Measurements from ENCODE around the gene EIF2S1. TPM values are rescaled to one million over a fixed set of nuclear protein-coding genes. Genes with fewer than 3 reads are reported as not detected.

Gene EIF2S1
- total RNA-seq, 1 donor from 2014 or later, result 230 TPM

GRCh38 chr14:67420102-67420739 lies 60.1 kb downstream of the EIF2S1 start:
- no peak overlapping the region for H3K4me3 Mint-ChIP-seq (ENCODE audit: low read depth)
- no peak overlapping the region for H3K27ac Mint-ChIP-seq
- H3K4me1 Mint-ChIP-seq (ENCODE audit: low read depth), result no peaks in the 10 kb centered on the region
- peak; percentile 19 for DNase-seq (ENCODE audit: low spot score)
- H3K9me3 Mint-ChIP-seq, result no peaks in the 10 kb centered on the region
- H3K27me3 Mint-ChIP-seq (ENCODE audit: low read depth), result peaks cover 16% of the 10 kb centered on the region
- intact Hi-C loops (cut with micrococcal nuclease), result no loop called here
- no peaks in the 10 kb centered on the region for H3K36me3 Mint-ChIP-seq (ENCODE audit: low read depth)

- intact Hi-C loops (cut with micrococcal nuclease), result no loop called here
- H3K9me3 Mint-ChIP-seq, result no peaks in the 10 kb centered on the region
- H3K4me3 Mint-ChIP-seq (ENCODE audit: low read depth), result no peak overlapping the region
- H3K4me1 Mint-ChIP-seq (ENCODE audit: low read depth), result no peaks in the 10 kb centered on the region
- DNase-seq (ENCODE audit: low spot score), result no peak
- H3K36me3 Mint-ChIP-seq (ENCODE audit: low read depth), result no peaks in the 10 kb centered on the region
- H3K27me3 Mint-ChIP-seq (ENCODE audit: low read depth), result peaks cover 25% of the 10 kb centered on the region
- no peak overlapping the region for H3K27ac Mint-ChIP-seq
Measured at GRCh38 chr14:67421356-67422224, 61.5 kb downstream of the EIF2S1 start.

DNA sequence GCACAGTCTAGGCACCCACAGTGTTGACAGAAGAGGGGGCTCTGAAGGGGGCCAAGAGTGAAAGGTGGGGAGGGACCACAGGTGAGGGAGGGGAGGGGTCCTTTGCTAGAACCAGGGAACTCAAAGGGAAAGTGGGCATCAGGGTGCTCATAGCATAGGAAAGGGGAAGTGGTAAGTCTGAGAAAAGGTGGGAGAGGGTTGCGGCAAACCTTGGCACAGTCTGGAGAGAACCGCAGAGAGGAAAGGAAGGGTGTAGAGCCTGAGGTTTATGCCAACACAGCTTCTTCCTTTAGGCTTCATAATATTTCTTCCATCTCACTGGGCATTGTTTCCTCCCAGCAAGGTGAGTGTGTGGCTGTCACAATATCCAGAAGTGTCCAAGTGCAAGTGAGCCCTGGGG lies 63.3 kb downstream of the EIF2S1 start:
- Mint-ChIP-seq H3K9me3 (no peaks in the 10 kb centered on the region), H3K36me3 (ENCODE audit: low read depth) (no peaks in the 10 kb centered on the region), H3K27ac (no peak overlapping the region), H3K4me3 (ENCODE audit: low read depth) (no peak overlapping the region), H3K4me1 (ENCODE audit: low read depth) (peaks cover 4% of the 10 kb centered on the region), H3K27me3 (ENCODE audit: low read depth) (peaks cover 31% of the 10 kb centered on the region)
- DNase-seq (ENCODE audit: low spot score), result no peak
- intact Hi-C loops (cut with micrococcal nuclease), result no loop called here

- H3K27ac Mint-ChIP-seq, result no peak overlapping the region
- H3K36me3 Mint-ChIP-seq (ENCODE audit: low read depth), result no peaks in the 10 kb centered on the region
- H3K27me3 Mint-ChIP-seq (ENCODE audit: low read depth), result peaks cover 33% of the 10 kb centered on the region
- H3K4me3 Mint-ChIP-seq (ENCODE audit: low read depth), result no peak overlapping the region
- no peaks in the 10 kb centered on the region for H3K9me3 Mint-ChIP-seq
- peaks cover 4% of the 10 kb centered on the region for H3K4me1 Mint-ChIP-seq (ENCODE audit: low read depth)
- intact Hi-C loops (cut with micrococcal nuclease), result no loop called here
- no peak for DNase-seq (ENCODE audit: low spot score)
Measured at GRCh38 chr14:67424539-67424938, 64.4 kb downstream of the EIF2S1 start.

DNA sequence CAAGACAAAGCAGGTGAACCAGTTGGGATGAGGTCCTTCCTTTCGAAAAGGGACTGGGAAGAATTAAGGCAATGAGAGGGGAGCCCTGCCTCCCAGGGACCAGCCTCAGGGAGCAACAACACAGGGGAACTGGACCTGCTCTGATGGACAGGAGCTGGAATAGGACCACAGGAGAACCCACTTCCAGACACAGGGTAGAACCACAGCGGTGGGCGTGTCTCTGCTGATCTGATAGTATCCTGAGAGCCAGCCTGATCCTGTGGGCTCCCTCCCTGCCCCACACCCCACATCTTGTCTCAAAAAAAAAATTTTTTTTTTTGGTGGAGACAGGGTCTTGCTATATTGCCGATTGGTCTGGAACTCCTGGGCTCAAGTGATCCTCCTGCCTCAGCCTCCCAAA lies 65.5 kb downstream of the EIF2S1 start:
- H3K27ac Mint-ChIP-seq, result no peak overlapping the region
- H3K4me1 Mint-ChIP-seq (ENCODE audit: low read depth), result peaks cover 4% of the 10 kb centered on the region
- no peaks in the 10 kb centered on the region for H3K9me3 Mint-ChIP-seq
- intact Hi-C loops (cut with micrococcal nuclease), result loop anchor here (2.0 to 5.0 kb wide), 4 partner anchors 63 to 277 kb away; partner anchors contain the start of genes RDH12 and TMEM229B
- DNase-seq (ENCODE audit: low spot score), result no peak
- H3K36me3 Mint-ChIP-seq (ENCODE audit: low read depth), result no peaks in the 10 kb centered on the region
- no peak overlapping the region for H3K4me3 Mint-ChIP-seq (ENCODE audit: low read depth)
- H3K27me3 Mint-ChIP-seq (ENCODE audit: low read depth), result peaks cover 39% of the 10 kb centered on the region

- Mint-ChIP-seq H3K27ac (no peak overlapping the region), H3K4me3 (ENCODE audit: low read depth) (no peak overlapping the region), H3K36me3 (ENCODE audit: low read depth) (no peaks in the 10 kb centered on the region), H3K4me1 (ENCODE audit: low read depth) (peaks cover 4% of the 10 kb centered on the region), H3K27me3 (ENCODE audit: low read depth) (peaks cover 37% of the 10 kb centered on the region), H3K9me3 (no peaks in the 10 kb centered on the region)
- no peak for DNase-seq (ENCODE audit: low spot score)
- intact Hi-C loops (cut with micrococcal nuclease), result loop anchor here (2.0 to 5.0 kb wide), 4 partner anchors 63 to 276 kb away; partner anchors contain the start of genes RDH12 and TMEM229B
Measured at GRCh38 chr14:67426161-67426560, 66.0 kb downstream of the EIF2S1 start.

- H3K27ac Mint-ChIP-seq, result no peak overlapping the region
- H3K4me1 Mint-ChIP-seq (ENCODE audit: low read depth), result peaks cover 4% of the 10 kb centered on the region
- H3K27me3 Mint-ChIP-seq (ENCODE audit: low read depth), result peaks cover 39% of the 10 kb centered on the region
- no peaks in the 10 kb centered on the region for H3K9me3 Mint-ChIP-seq
- no peaks in the 10 kb centered on the region for H3K36me3 Mint-ChIP-seq (ENCODE audit: low read depth)
- H3K4me3 Mint-ChIP-seq (ENCODE audit: low read depth), result no peak overlapping the region
- intact Hi-C loops (cut with micrococcal nuclease), result loop anchor here (1.0 to 5.0 kb wide), 5 partner anchors 62 to 275 kb away; partner anchors contain the start of genes RDH12 and TMEM229B
- DNase-seq (ENCODE audit: low spot score), result peak; percentile 57
Measured at GRCh38 chr14:67426983-67427606, 67.0 kb downstream of the EIF2S1 start.

DNA sequence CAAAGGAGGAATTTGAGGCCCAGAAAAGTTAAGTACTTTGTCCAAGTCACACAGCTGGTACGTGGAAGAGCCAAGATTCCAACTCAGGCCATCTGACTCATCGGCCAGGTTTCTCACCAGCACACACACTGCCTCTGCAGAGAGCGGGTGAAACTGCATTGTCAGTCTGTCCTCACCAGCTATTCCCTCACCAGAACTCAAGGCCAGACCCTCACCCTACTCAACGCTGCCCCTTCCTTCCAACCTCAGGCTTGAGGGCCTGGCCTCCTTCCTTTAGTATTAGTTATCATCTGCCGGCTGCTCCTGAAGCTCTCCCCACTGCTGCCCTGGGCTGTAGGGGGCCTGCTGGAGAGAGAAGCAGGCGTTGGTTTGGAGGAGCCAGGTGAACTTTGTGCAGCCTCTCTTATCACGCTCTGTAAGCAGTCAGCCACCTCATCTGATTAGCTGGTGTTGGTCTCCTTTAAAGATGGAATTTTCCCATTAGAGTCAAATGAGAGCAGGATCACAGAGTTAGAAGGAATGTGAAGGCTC lies 68.4 kb downstream of the EIF2S1 start:
- no peak for DNase-seq (ENCODE audit: low spot score)
- H3K4me3 Mint-ChIP-seq (ENCODE audit: low read depth), result no peak overlapping the region

DNA sequence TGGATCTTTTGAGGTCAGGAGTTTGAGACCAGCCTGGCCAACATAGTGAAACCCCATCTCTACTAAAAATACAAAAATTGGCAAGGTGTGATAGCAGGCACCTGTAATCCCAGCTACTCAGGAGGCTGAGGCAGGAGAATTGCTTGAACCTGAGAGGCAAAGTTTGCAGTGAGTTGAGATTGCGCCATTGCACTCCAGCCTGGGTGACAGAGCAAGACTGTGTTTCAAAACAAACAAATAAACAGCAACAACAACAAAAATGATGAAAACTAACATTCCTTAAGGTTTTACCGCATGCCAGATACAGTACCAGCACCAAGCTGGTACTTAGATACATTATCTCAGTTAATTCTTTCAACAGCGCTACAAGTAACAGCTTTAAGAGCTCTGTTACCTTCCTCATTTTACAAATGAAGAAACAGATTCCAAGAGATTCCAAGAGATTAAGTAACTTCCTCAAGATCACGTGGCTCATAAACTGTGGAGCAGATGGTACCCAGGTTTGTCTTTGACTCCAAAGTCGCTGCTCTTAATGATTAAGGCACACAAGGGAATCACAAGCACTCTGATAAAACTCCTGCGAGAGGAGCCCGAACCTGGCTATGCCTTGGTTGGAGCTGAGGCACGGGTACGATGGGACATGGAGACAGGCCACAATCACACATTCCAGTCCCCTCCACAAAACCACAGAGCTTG lies 69.5 kb downstream of the EIF2S1 start:
- no peaks in the 10 kb centered on the region for H3K9me3 Mint-ChIP-seq
- peaks cover 49% of the 10 kb centered on the region for H3K27me3 Mint-ChIP-seq (ENCODE audit: low read depth)
- H3K4me1 Mint-ChIP-seq (ENCODE audit: low read depth), result peaks cover 4% of the 10 kb centered on the region
- H3K4me3 Mint-ChIP-seq (ENCODE audit: low read depth), result no peak overlapping the region
- intact Hi-C loops (cut with micrococcal nuclease), result loop anchor here (5.0 kb wide), 2 partner anchors 83 to 273 kb away; partner anchors contain the start of gene RDH12
- no peak overlapping the region for H3K27ac Mint-ChIP-seq
- no peak for DNase-seq (ENCODE audit: low spot score)
- H3K36me3 Mint-ChIP-seq (ENCODE audit: low read depth), result no peaks in the 10 kb centered on the region

More for the DNA sequence above, 68.4 kb downstream of the EIF2S1 start:
- Mint-ChIP-seq H3K27ac (no peak overlapping the region), H3K36me3 (ENCODE audit: low read depth) (no peaks in the 10 kb centered on the region), H3K9me3 (no peaks in the 10 kb centered on the region), H3K4me1 (ENCODE audit: low read depth) (peaks cover 4% of the 10 kb centered on the region), H3K27me3 (ENCODE audit: low read depth) (peaks cover 44% of the 10 kb centered on the region)
- intact Hi-C loops (cut with micrococcal nuclease), result loop anchor here (5.0 kb wide), 2 partner anchors 84 to 274 kb away; partner anchors contain the start of gene RDH12

DNA sequence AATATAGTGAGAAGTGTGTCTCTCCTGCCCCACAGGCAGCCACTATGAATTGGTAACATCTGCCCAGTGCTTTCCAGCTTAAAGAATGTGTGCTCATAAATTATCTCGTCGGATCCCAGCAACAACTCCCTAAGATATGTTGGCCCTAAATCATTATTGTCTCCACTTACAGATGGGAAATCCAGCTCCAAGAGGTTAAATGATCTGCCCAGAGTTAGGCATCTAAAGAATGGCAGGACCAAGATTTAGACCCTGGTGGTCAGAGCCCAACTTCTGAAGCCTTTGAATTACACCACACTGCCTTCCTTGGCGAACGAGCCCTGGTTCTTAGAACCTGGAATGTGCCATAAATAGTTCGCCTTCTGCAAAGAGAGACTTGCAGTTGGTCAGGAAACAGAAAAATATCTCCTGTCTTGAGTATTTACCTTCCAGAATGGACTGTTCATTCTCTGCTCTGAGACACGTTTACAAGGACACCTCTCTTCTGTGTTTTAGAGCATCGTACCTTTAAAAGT lies 72.0 kb downstream of the EIF2S1 start:
- peaks cover under 1% of the 10 kb centered on the region for H3K4me1 Mint-ChIP-seq (ENCODE audit: low read depth)
- no peaks in the 10 kb centered on the region for H3K36me3 Mint-ChIP-seq (ENCODE audit: low read depth)

GRCh38 chr14:67435603-67436002 lies 75.5 kb downstream of the EIF2S1 start:
- Mint-ChIP-seq H3K36me3 (ENCODE audit: low read depth) (no peaks in the 10 kb centered on the region), H3K9me3 (no peaks in the 10 kb centered on the region), H3K27ac (no peak overlapping the region), H3K4me3 (ENCODE audit: low read depth) (no peak overlapping the region), H3K27me3 (ENCODE audit: low read depth) (peaks cover 29% of the 10 kb centered on the region), H3K4me1 (ENCODE audit: low read depth) (no peaks in the 10 kb centered on the region)
- DNase-seq (ENCODE audit: low spot score), result no peak
- intact Hi-C loops (cut with micrococcal nuclease), result no loop called here

More for the DNA sequence above, 72.0 kb downstream of the EIF2S1 start:
- Mint-ChIP-seq H3K9me3 (no peaks in the 10 kb centered on the region), H3K4me3 (ENCODE audit: low read depth) (no peak overlapping the region), H3K27me3 (ENCODE audit: low read depth) (peaks cover 38% of the 10 kb centered on the region), H3K27ac (no peak overlapping the region)
- intact Hi-C loops (cut with micrococcal nuclease), result no loop called here
- no peak for DNase-seq (ENCODE audit: low spot score)

Data from activated T-helper 2 cell treated with anti-CD3 and anti-CD28 coated beads, Interferon-gamma antibody, Interleukin-2, Interleukin-4, amounts not matched to agents 10 μg/mL and 5 μg/mL and 100 μg/mL, durations not matched to agents 14 hours and 24 hours and 36 hours (primary cell).